GM12891 (cell line): ENCODE measurements around the gene PRELID3B.
"Not testable (repeated sequence)": the region's sequence is repeated elsewhere in the genome, so short reads cannot be mapped to it uniquely, and the experiment has no call there.

Experiments used
- DNase-seq: peaks from one replicate; pipeline ENCODE4 v3.0.0; 2011; ENCODE audit warnings: low spot score; ENCODE audit not compliant: insufficient read length
- FAIRE-seq: peaks from 2 replicates; lab custom pipeline; 2011; peaks lifted over from hg19 to GRCh38; lab: Jason Lieb, UNC
- PAX5 ChIP-seq: IDR thresholded peaks from 2 replicates; pipeline ENCODE4 v1.6.1; 2011; ENCODE audit warnings: low read length, moderate library complexity, mild to moderate bottlenecking; ENCODE audit not compliant: insufficient read depth, severe bottlenecking
- POLR2A ChIP-seq: IDR thresholded peaks from 2 replicates; pipeline ENCODE4 v1.6.1; 2011; ENCODE audit warnings: low read depth, low read length, control low read depth
- POLR2AphosphoS5 ChIP-seq: IDR thresholded peaks from 2 replicates; pipeline ENCODE4 v1.6.1; 2011; ENCODE audit warnings: low read depth, low read length, control low read depth
- POU2F2 ChIP-seq: IDR thresholded peaks from 2 replicates; pipeline ENCODE4 v1.6.1; 2011; ENCODE audit warnings: low read depth, mild to moderate bottlenecking, control low read depth, low read length, moderate library complexity
- SPI1 ChIP-seq: IDR thresholded peaks from 2 replicates; pipeline ENCODE4 v1.6.1; 2011; ENCODE audit warnings: low read depth, low read length, control low read depth
- TAF1 ChIP-seq: IDR thresholded peaks from 2 replicates; pipeline ENCODE4 v1.6.1; 2011; ENCODE audit warnings: low read depth, low read length, control low read depth

PRELID3B gene

GRCh38 chr20:59051666-59052185 lies 9.1 kb upstream of the PRELID3B start:
- TF ChIP-seq POU2F2 = no peak
- no peak for TF ChIP-seq SPI1
- no peak for TF ChIP-seq POLR2A
- TF ChIP-seq POLR2AphosphoS5 = no peak
- no peak for TF ChIP-seq TAF1
- no peak for TF ChIP-seq PAX5
- DNase-seq (no peak), FAIRE-seq (no peak)

- no peak for FAIRE-seq
Observed at GRCh38 chr20:59050437-59050836, 7.9 kb upstream of the PRELID3B start.

GRCh38 chr20:59048681-59049030 lies 6.1 kb upstream of the PRELID3B start:
- FAIRE-seq = no peak
- TF ChIP-seq POLR2AphosphoS5 = no peak
- TF ChIP-seq SPI1 = no peak
- TF ChIP-seq TAF1 = no peak
- no peak for TF ChIP-seq POLR2A
- TF ChIP-seq PAX5 = no peak
- TF ChIP-seq POU2F2 = no peak
- DNase-seq = no peak

More at GRCh38 chr20:59050437-59050836, 7.9 kb upstream of the PRELID3B start:
- DNase-seq = no peak
- TF ChIP-seq POLR2AphosphoS5 (no peak), PAX5 (no peak), POU2F2 (no peak)

GRCh38 chr20:59047938-59048680 lies 5.5 kb upstream of the PRELID3B start:
- TF ChIP-seq SPI1 (no peak), TAF1 (no peak), POLR2AphosphoS5 (no peak), POLR2A (no peak), POU2F2 (no peak), PAX5 (no peak)
- DNase-seq (no peak), FAIRE-seq (no peak)

- no peak for DNase-seq
- no peak for FAIRE-seq
- TF ChIP-seq TAF1 = no peak
- no peak for TF ChIP-seq POLR2A
- TF ChIP-seq PAX5 = no peak
- TF ChIP-seq POLR2AphosphoS5 = no peak
- TF ChIP-seq SPI1 = no peak
- TF ChIP-seq POU2F2 = no peak
Observed at GRCh38 chr20:59046862-59047261, 4.3 kb upstream of the PRELID3B start.

GRCh38 chr20:59044796-59045195 lies 2.2 kb upstream of the PRELID3B start:
- TF ChIP-seq POU2F2 = no peak
- no peak for DNase-seq
- no peak for FAIRE-seq

- no peak for DNase-seq
- no peak for TF ChIP-seq TAF1
- no peak for FAIRE-seq
Observed at GRCh38 chr20:59044295-59044694, 1.7 kb upstream of the PRELID3B start.

GRCh38 chr20:59043698-59044097 lies 1.1 kb upstream of the PRELID3B start:
- no peak for TF ChIP-seq POU2F2
- TF ChIP-seq POLR2AphosphoS5 = no peak
- TF ChIP-seq TAF1 = no peak
- TF ChIP-seq PAX5 = no peak
- TF ChIP-seq POLR2A = no peak
- no peak for TF ChIP-seq SPI1
- FAIRE-seq (no peak), DNase-seq (no peak)

GRCh38 chr20:59042796-59043631 lies 428 bp upstream of the PRELID3B start:
- TF ChIP-seq TAF1 (no peak), PAX5 (no peak), POLR2A (no peak), POLR2AphosphoS5 (peak; percentile 14; the same call in 1 of the 2 replicates), SPI1 (no peak), POU2F2 (no peak)
- peak; percentile 94 for FAIRE-seq
- peak; percentile 97 for DNase-seq

GRCh38 chr20:59041487-59041886 lies 1.1 kb downstream of the PRELID3B start:
- DNase-seq, FAIRE-seq: not testable (repeated sequence)
